Memory B cell (primary cell): ENCODE measurements around the gene LMNTD2.
A peak's percentile ranks its signal among the peaks of the same experiment; 100 is the strongest.

ENCODE experiments used
- ATAC-seq: fragments of 150-1000 bp; cut with Tn5 transposase; 2 replicates; pipeline ENCODE4 v1.10.0; 2021; ENCODE audit warnings: low read depth, mild to moderate bottlenecking, moderate library complexity
- DNase-seq, 2 donors: peaks; one replicate each; pipeline ENCODE4 v3.0.0; 2022; ENCODE audit warnings: low spot score in 2 of 2
- H3K27ac Mint-ChIP-seq: one replicate; pipeline ENCODE4 v1.8.0; 2022; ENCODE audit warnings: mild to moderate bottlenecking, moderate library complexity, mixed read lengths
- H3K27me3 Mint-ChIP-seq: one replicate; pipeline ENCODE4 v1.8.0; 2022; ENCODE audit warnings: mixed read lengths
- H3K36me3 Mint-ChIP-seq: one replicate; pipeline ENCODE4 v1.8.0; 2022; ENCODE audit warnings: mild to moderate bottlenecking, mixed read lengths
- H3K4me1 Mint-ChIP-seq: one replicate; pipeline ENCODE4 v1.8.0; 2022; ENCODE audit warnings: mixed read lengths
- H3K4me3 Mint-ChIP-seq: one replicate; pipeline ENCODE4 v1.8.0; 2022; ENCODE audit warnings: mild to moderate bottlenecking, moderate library complexity, mixed read lengths
- H3K9me3 Mint-ChIP-seq: one replicate; pipeline ENCODE4 v1.8.0; 2022; ENCODE audit warnings: mixed read lengths

Gene LMNTD2

DNA sequence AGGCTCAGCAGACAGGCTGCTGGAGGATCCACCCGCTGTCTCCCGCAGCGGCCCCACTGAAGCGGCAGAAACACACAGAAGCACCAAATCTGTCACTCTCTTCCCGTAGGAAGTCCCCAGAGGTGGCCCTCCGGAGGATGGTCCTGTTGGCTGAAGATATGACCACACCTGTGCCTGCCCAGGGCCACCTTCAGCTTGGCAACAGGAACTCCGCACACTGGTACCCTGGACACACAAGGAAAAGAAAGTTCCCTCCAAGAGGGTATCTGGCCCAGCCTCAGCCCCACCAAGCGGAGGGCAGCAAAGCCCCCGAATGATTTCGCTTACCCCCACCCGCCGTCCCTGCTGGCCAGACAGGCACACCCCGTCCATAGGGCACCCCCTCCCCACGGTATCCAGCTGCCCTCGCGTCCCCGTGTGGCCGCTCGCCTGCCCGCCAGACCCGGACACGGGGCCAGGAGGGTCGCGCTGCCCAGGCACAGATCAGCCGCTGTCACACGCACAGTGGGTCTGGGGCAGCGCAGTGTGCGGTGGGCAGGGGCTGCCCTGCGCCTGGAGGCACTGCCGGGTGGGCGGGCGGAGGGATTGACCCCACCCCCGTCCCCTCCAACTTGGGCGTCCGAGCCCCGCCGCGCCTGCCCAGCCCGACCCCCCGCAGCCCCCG lies 7.2 kb upstream of the LMNTD2 start:
- Mint-ChIP-seq H3K27ac (no peak overlapping the region), H3K27me3 (no peaks in the 10 kb centered on the region), H3K36me3 (peaks cover 2% of the 10 kb centered on the region), H3K4me3 (peak overlapping the region; percentile 79), H3K9me3 (no peaks in the 10 kb centered on the region), H3K4me1 (peaks cover 3% of the 10 kb centered on the region)
- no peak for ATAC-seq
- DNase-seq, result no peak

DNA sequence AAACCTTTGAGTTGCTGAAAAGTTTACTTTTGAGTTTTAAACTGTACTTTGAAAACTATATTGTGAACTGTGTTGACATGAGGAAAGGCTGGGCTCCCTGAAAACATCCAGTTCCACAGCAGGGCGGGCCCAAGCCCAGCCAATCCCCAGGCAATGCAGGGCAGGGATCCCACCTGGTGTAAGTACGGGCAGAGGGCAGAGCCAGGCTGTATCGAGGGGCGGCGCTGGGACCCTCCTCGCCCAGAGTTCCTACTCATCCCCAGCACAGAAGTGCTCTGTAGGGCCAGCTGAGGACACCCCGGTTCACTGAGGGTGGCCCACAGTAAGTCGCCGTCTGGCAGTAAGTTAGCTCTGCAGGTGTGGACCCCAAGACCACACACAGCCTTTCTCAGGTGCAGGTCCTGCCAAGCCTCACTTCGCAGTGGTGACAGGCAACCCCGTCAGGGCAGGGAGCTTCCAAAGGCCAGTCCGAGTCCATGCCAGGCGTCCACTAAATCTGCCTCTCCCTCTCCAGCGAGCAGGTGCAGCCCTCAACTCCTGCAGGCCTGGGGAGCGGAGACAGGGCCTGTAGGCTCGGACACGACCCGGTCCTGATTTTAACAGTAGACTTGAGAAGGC lies 6.6 kb upstream of the LMNTD2 start:
- H3K27me3 Mint-ChIP-seq, result no peaks in the 10 kb centered on the region
- DNase-seq (no peak), ATAC-seq (no peak)
- H3K9me3 Mint-ChIP-seq, result no peaks in the 10 kb centered on the region
- H3K4me3 Mint-ChIP-seq, result peak overlapping the region; percentile 79
- H3K36me3 Mint-ChIP-seq, result peaks cover 2% of the 10 kb centered on the region
- peaks cover 3% of the 10 kb centered on the region for H3K4me1 Mint-ChIP-seq
- no peak overlapping the region for H3K27ac Mint-ChIP-seq

- Mint-ChIP-seq H3K36me3 (peaks cover 2% of the 10 kb centered on the region), H3K27ac (no peak overlapping the region), H3K4me1 (peaks cover 7% of the 10 kb centered on the region), H3K4me3 (no peak overlapping the region), H3K27me3 (no peaks in the 10 kb centered on the region), H3K9me3 (no peaks in the 10 kb centered on the region)
- ATAC-seq (no peak), DNase-seq (no peak)
Observed at GRCh38 chr11:565921-566509, 5.5 kb upstream of the LMNTD2 start.

GRCh38 chr11:563812-564578 lies 3.5 kb upstream of the LMNTD2 start:
- Mint-ChIP-seq H3K27ac (no peak overlapping the region), H3K9me3 (no peaks in the 10 kb centered on the region), H3K4me3 (no peak overlapping the region), H3K36me3 (peaks cover 2% of the 10 kb centered on the region), H3K4me1 (peaks cover 15% of the 10 kb centered on the region), H3K27me3 (no peaks in the 10 kb centered on the region)
- no peak for DNase-seq
- ATAC-seq, result no peak

DNA sequence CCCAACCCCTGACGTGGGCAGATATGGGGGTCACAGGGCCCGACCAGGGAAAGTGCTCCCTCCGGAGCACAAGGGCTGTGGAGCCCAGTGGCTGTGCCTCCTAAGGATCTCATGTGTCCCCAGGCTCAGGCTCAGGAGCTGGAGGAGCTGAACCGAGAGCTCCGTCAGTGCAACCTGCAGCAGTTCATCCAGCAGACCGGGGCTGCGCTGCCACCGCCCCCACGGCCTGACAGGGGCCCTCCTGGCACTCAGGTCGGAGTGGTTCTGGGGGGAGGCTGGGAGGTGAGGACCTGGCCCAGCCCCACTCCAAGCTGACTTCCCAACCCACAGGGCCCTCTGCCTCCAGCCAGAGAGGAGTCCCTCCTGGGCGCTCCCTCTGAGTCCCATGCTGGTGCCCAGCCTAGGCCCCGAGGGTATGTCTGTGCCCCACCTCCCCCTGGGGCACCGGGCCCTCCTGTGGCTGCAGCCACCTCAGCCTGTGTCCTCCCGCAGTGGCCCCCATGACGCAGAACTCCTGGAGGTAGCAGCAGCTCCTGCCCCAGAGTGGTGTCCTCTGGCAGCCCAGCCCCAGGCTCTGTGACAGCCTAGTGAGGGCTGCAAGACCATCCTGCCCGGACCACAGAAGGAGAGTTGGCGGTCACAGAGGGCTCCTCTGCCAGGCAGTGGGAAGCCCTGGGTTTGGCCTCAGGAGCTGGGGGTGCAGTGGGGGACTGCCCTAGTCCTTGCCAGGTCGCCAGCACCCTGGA lies 2.7 kb upstream of the LMNTD2 start:
- no peak overlapping the region for H3K27ac Mint-ChIP-seq
- no peaks in the 10 kb centered on the region for H3K27me3 Mint-ChIP-seq
- DNase-seq (no peak), ATAC-seq (no peak)
- no peak overlapping the region for H3K4me3 Mint-ChIP-seq
- no peaks in the 10 kb centered on the region for H3K9me3 Mint-ChIP-seq
- H3K4me1 Mint-ChIP-seq, result peaks cover 15% of the 10 kb centered on the region
- H3K36me3 Mint-ChIP-seq, result peaks cover 2% of the 10 kb centered on the region

DNA sequence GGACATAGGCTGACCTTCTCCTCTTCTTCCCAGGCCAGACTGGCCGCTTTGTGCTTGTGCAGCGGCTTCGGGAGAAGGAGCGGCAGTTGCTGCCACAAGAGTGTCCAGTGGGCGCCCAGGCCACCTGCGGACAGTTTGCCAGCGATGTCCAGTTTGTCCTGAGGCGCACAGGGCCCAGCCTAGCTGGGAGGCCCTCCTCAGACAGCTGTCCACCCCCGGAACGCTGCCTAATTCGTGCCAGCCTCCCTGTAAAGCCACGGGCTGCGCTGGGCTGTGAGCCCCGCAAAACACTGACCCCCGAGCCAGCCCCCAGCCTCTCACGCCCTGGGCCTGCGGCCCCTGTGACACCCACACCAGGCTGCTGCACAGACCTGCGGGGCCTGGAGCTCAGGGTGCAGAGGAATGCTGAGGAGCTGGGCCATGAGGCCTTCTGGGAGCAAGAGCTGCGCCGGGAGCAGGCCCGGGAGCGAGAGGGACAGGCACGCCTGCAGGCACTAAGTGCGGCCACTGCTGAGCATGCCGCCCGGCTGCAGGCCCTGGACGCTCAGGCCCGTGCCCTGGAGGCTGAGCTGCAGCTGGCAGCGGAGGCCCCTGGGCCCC lies 1.6 kb upstream of the LMNTD2 start:
- no peak for ATAC-seq
- Mint-ChIP-seq H3K4me3 (no peak overlapping the region), H3K9me3 (no peaks in the 10 kb centered on the region), H3K27ac (no peak overlapping the region), H3K36me3 (peaks cover 2% of the 10 kb centered on the region), H3K4me1 (peaks cover 14% of the 10 kb centered on the region), H3K27me3 (no peaks in the 10 kb centered on the region)
- no peak for DNase-seq

DNA sequence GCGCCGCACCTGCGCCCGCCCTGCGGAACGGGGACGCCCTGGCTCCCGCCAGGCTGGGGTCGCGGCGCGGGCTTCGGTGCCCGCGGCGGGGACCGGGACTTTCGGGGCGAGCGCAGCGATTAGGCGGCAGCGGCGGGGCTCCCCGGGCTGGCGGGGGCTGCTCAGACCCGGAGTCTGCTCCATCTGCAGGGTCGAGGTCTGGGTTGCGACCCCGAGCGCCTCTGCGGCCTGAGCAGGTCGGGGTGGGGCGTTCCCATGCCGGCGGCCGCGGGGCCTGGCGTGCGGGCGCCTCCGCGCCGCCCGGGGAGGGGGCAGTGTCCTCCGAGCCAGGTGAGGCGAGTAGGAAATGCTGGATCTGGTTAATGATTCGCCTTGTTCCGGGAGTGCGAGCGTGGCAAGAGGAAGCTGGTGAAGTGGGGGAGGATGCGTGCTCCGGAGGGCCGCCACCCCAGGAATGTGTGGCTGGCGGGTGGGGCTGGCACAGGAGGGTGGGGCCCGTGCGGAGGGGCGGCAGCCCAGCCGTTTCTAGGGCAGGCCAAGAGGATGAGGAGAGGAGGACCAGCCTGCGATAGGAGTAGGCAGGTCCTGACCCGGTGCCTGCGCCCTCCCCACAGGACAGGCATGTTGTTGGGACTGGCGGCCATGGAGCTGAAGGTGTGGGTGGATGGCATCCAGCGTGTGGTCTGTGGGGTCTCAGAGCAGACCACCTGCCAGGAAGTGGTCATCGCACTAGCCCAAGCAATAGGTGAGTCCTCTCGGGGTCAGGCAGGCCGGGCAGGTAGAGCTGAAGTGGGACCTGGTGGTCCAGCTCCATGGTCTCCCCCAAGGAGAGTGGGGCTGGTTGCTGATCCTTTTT lies 838 bp upstream of the LMNTD2 start:
- ATAC-seq, result peak; percentile 42
- Mint-ChIP-seq H3K4me3 (peak overlapping the region; percentile 92), H3K4me1 (peaks cover 16% of the 10 kb centered on the region), H3K27me3 (no peaks in the 10 kb centered on the region), H3K36me3 (peaks cover 2% of the 10 kb centered on the region), H3K9me3 (no peaks in the 10 kb centered on the region), H3K27ac (peak overlapping the region; percentile 72)
- no peak for DNase-seq

DNA sequence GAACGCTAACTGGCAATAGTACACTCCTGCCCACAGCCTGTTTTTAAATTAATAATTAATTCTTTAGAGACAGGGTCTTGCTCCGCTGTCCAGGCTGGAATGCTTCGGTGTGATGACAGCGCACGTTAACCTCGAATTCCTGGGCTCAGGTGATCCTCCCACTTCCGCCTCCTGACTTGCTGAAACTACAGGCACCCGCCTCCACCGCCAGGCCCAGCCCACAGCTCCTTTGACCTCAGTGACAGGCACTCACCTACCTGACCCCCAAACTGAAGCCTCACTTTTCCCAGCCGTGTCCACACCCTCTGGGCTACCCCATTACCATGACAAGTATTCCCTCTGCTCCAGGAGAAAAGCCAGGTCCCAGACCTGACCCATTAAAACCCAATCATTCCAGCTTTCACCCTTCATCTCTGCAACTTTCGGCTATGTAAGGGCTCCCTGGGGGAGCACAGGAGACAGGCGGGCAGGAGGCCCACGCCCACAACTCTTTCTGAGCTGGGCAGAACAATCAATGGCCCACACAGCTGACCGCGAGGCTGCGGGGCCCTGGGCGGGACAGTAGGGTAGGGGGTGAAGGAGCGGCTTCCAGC lies 730 bp downstream of the LMNTD2 start:
- Mint-ChIP-seq H3K27me3 (no peaks in the 10 kb centered on the region), H3K9me3 (no peaks in the 10 kb centered on the region), H3K36me3 (peaks cover 2% of the 10 kb centered on the region), H3K27ac (peak overlapping the region; percentile 82), H3K4me3 (peak overlapping the region; percentile 92), H3K4me1 (peaks cover 16% of the 10 kb centered on the region)
- ATAC-seq (no peak), DNase-seq (no peak)

GRCh38 chr11:559020-559620 lies 1.4 kb downstream of the LMNTD2 start:
- Mint-ChIP-seq H3K9me3 (no peaks in the 10 kb centered on the region), H3K27ac (peak overlapping the region; percentile 60), H3K36me3 (peaks cover 2% of the 10 kb centered on the region), H3K27me3 (no peaks in the 10 kb centered on the region), H3K4me1 (peaks cover 16% of the 10 kb centered on the region), H3K4me3 (no peak overlapping the region)
- no peak for DNase-seq
- no peak for ATAC-seq

- H3K27ac Mint-ChIP-seq, result no peak overlapping the region
- ATAC-seq, result no peak
- no peaks in the 10 kb centered on the region for H3K9me3 Mint-ChIP-seq
- no peak for DNase-seq
- H3K4me1 Mint-ChIP-seq, result peaks cover 16% of the 10 kb centered on the region
- H3K4me3 Mint-ChIP-seq, result no peak overlapping the region
- H3K27me3 Mint-ChIP-seq, result no peaks in the 10 kb centered on the region
- H3K36me3 Mint-ChIP-seq, result no peaks in the 10 kb centered on the region
Observed at GRCh38 chr11:558503-558902, 2.0 kb downstream of the LMNTD2 start.

GRCh38 chr11:557328-558132 lies 3.0 kb downstream of the LMNTD2 start:
- Mint-ChIP-seq H3K9me3 (no peaks in the 10 kb centered on the region), H3K36me3 (no peaks in the 10 kb centered on the region), H3K27ac (no peak overlapping the region), H3K4me1 (peaks cover 19% of the 10 kb centered on the region), H3K27me3 (no peaks in the 10 kb centered on the region), H3K4me3 (no peak overlapping the region)
- no peak for ATAC-seq
- DNase-seq, result no peak
